HepG2 (cell line): ENCODE measurements around the gene TGM5. TPM values are rescaled to one million over a fixed set of nuclear protein-coding genes. Genes with fewer than 3 reads are reported as not detected.

ENCODE experiments used
- CBX1 ChIP-seq: IDR thresholded peaks from one replicate; pipeline ENCODE4 v1.6.1; 2016; ENCODE audit warnings: antibody characterized with exemption, low read depth
- CCDC6 ChIP-seq: sonication (generic); formaldehyde crosslinking; IDR thresholded peaks from 2 replicates; pipeline ENCODE4 v1.8.1; 2022; ENCODE audit warnings: mild to moderate bottlenecking, missing genetic modification reagents, moderate library complexity
- ERF ChIP-seq: IDR thresholded peaks from 2 replicates; pipeline ENCODE4 v1.6.1; 2018; ENCODE audit warnings: missing biosample characterization, missing genetic modification reagents
- KDM1A ChIP-seq: IDR thresholded peaks from 2 replicates; pipeline ENCODE4 v1.6.1; 2016; ENCODE audit warnings: missing compliant biosample characterization
- MAF1 ChIP-seq: sonication (generic); formaldehyde crosslinking; IDR thresholded peaks from 2 replicates; pipeline ENCODE4 v1.5.0; 2020; ENCODE audit warnings: missing genetic modification reagents, borderline replicate concordance
- NFKBIZ ChIP-seq: IDR thresholded peaks from 2 replicates; pipeline ENCODE4 v1.6.1; 2018; ENCODE audit warnings: missing genetic modification reagents, missing compliant biosample characterization
- PHF5A ChIP-seq: IDR thresholded peaks from one replicate; pipeline ENCODE4 v1.6.1; 2018; ENCODE audit warnings: low read depth, missing genetic modification reagents; ENCODE audit not compliant: unreplicated experiment
- PHF8 ChIP-seq: sonication (generic); formaldehyde crosslinking; IDR thresholded peaks from 2 replicates; pipeline ENCODE4 v1.5.0; 2020; ENCODE audit warnings: missing genetic modification reagents
- PLRG1 ChIP-seq: fragments of 450-650 bp; conservative IDR thresholded peaks from 2 replicates; pipeline ENCODE4 v1.6.1; 2016
- REL ChIP-seq: sonication (generic); formaldehyde crosslinking; conservative IDR thresholded peaks from 2 replicates; pipeline ENCODE4 v1.8.0; 2022; ENCODE audit warnings: mild to moderate bottlenecking, missing genetic modification reagents, moderate library complexity
- RFX5 ChIP-seq: IDR thresholded peaks from 2 replicates; pipeline ENCODE4 v1.6.1; 2011; ENCODE audit warnings: low read depth, low read length, improper control_type of control experiment
- SOX13 ChIP-seq, 3 experiments: fragments of 450-650 bp in 1 of 3; sonication (generic) in 1 of 3; formaldehyde crosslinking in 1 of 3; IDR thresholded peaks in 2 of 3; conservative IDR thresholded peaks in 1 of 3; 2 replicates each; pipeline versions ENCODE4 v1.5.0 to v1.6.1; 2016 to 2020; ENCODE audit warnings: antibody characterized with exemption in 1 of 3, mild to moderate bottlenecking in 1 of 3, missing compliant biosample characterization in 1 of 3, missing genetic modification reagents in 1 of 3, moderate library complexity in 1 of 3
- SP1 ChIP-seq, 2 experiments: fragments of 450-650 bp in 1 of 2; sonication (generic) in 1 of 2; formaldehyde crosslinking in 1 of 2; IDR thresholded peaks; 2 replicates each; pipeline versions ENCODE4 v1.4.0 to v1.6.1; 2016 to 2020; ENCODE audit warnings: missing genetic modification reagents in 1 of 2
- TGIF2 ChIP-seq: IDR thresholded peaks from 2 replicates; pipeline ENCODE4 v1.6.1; 2016; ENCODE audit warnings: control low read depth, missing compliant biosample characterization
- XBP1 ChIP-seq: sonication (generic); formaldehyde crosslinking; IDR thresholded peaks from 2 replicates; pipeline ENCODE4 v1.5.0; 2020; ENCODE audit warnings: missing genetic modification reagents
- ZBTB46 ChIP-seq: sonication (generic); formaldehyde crosslinking; IDR thresholded peaks from 2 replicates; pipeline ENCODE4 v1.4.0; 2020; ENCODE audit warnings: mild to moderate bottlenecking, missing genetic modification reagents, borderline replicate concordance
- ZFP1 ChIP-seq: IDR thresholded peaks from 2 replicates; pipeline ENCODE4 v1.6.1; 2016
- ZFP36L2 ChIP-seq: sonication (generic); formaldehyde crosslinking; IDR thresholded peaks from 2 replicates; pipeline ENCODE4 v1.4.0; 2020; ENCODE audit warnings: missing genetic modification reagents
- ZFP62 ChIP-seq: sonication (generic); formaldehyde crosslinking; IDR thresholded peaks from 2 replicates; pipeline ENCODE4 v1.4.0; 2020; ENCODE audit warnings: missing genetic modification reagents
- ZNF329 ChIP-seq: sonication (generic); formaldehyde crosslinking; IDR thresholded peaks from 2 replicates; pipeline ENCODE4 v1.9.0; 2021; ENCODE audit warnings: low read depth, mild to moderate bottlenecking, missing genetic modification reagents
- ZNF496 ChIP-seq: sonication (generic); formaldehyde crosslinking; IDR thresholded peaks from 2 replicates; pipeline ENCODE4 v1.8.1; 2023; ENCODE audit warnings: mild to moderate bottlenecking, moderate library complexity, missing genetic modification reagents; ENCODE audit not compliant: insufficient replicate concordance
- ZNF556 ChIP-seq: sonication (generic); formaldehyde crosslinking; IDR thresholded peaks from 2 replicates; pipeline ENCODE4 v1.4.0; 2020; ENCODE audit warnings: mild to moderate bottlenecking, missing genetic modification reagents, borderline replicate concordance
- ZNF615 ChIP-seq: sonication (generic); formaldehyde crosslinking; IDR thresholded peaks from 2 replicates; pipeline ENCODE4 v1.5.0; 2020; ENCODE audit warnings: mild to moderate bottlenecking, missing genetic modification reagents, borderline replicate concordance
- ZSCAN31 ChIP-seq: sonication (generic); formaldehyde crosslinking; IDR thresholded peaks from 2 replicates; pipeline ENCODE4 v1.5.0; 2020; ENCODE audit warnings: low read depth, mild to moderate bottlenecking, missing genetic modification reagents
- polyA plus RNA-seq, 8 experiments: library from polyadenylated mRNA; depleted of rRNA in 3 of 8; stranded (reverse) in 7 of 8; unstranded in 1 of 8; fragments of >200 nt; fragmentation: Illumina TruSeq in 4 of 8; extraction: Trizol in 4 of 8; gene quantifications; 2 replicates each; pipeline versions ENCODE4 v1.2.1 to v1.2.3, GENCODE V29; 2011 to 2016; ENCODE audit warnings: low read depth in 4 of 8, missing spikeins in 1 of 8, mixed read lengths in 1 of 8; ENCODE audit not compliant: insufficient read depth in 1 of 8
- total RNA-seq, 5 experiments: library from RNA; depleted of rRNA; stranded (reverse); fragments of >200 nt; fragmentation: Illumina TruSeq; extraction: Trizol; gene quantifications; 2 replicates each; pipeline ENCODE4 v1.2.3, GENCODE V29; 2016; ENCODE audit warnings: low read depth in 1 of 5
- TF ChIP-seq, protein P1 (sequence below): sonication (generic); formaldehyde crosslinking; IDR thresholded peaks from 2 replicates; pipeline ENCODE4 v1.5.1; 2020; ENCODE audit warnings: missing genetic modification reagents, mild to moderate bottlenecking, borderline replicate concordance
- TF ChIP-seq, protein P2 (sequence below): sonication (generic); formaldehyde crosslinking; IDR thresholded peaks from 2 replicates; pipeline ENCODE4 v1.8.1; 2023; ENCODE audit warnings: missing genetic modification reagents, mild to moderate bottlenecking, borderline replicate concordance
- TF ChIP-seq, protein P3 (sequence below): sonication (generic); formaldehyde crosslinking; IDR thresholded peaks from 2 replicates; pipeline ENCODE4 v1.9.0; 2021; ENCODE audit warnings: missing genetic modification reagents, borderline replicate concordance

The TGM5 gene
- total and polyA plus RNA-seq, 2 of the 13 experiments (the other 11 are each of a cell fraction or from before 2014, with no cell fraction given) = 0.18 to 0.65 TPM

DNA sequence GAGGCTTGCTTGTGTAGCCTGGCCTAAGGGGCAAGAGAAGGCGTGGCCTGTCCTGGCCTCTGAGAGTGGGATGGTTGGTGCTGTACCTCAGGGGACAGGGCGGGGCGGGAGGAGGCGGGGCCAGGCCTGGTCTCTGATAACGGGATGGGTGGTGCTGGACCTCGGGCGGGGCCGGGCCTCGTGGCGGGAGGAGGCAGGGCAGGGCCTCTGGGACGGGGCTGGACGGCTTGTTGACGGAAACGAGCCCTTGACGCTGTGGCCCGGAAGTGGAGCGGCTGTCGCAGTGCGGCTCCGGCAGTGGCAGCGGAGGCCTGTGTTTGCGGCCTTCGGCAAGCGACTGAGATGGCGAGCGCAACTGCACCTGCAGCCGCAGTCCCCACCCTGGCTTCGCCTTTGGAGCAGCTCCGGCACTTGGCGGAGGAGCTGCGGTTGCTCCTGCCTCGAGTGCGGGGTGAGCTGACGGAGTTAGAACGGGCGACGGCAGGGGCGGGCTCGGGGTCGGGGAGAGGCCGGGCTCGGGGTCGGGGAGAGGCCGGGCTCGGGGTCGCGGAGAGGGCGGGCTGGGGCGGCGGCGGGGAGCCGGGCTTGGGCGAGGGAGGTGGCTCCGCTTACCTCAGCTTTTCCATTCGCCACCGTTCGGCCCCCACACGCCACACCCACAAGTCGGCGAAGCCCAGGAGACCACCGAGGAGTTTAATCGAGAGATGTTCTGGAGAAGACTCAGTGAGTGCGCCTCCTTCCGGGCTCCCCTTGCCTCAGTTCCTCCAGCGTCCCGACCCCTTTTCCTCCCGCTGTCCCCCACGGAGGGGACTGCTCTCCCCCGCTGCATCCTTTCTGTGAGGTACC is 81.3 kb downstream of the TGM5 start, which contains the start of gene CCNDBP1 (continued):
- TF ChIP-seq, protein P1, sequence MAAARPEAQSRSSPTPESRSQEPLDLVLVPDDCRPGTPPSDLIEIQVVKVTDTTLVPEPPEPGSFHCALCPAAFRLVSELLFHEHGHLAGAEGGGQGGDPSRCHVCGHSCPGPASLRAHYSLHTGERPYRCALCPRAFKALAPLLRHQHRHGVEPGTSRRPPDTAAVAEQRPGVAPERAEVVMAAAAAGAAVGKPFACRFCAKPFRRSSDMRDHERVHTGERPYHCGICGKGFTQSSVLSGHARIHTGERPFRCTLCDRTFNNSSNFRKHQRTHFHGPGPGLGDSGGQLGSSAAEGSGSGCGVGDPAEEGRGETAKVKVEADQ (CRISPR knock-in tag) = no peak
- no peak for TF ChIP-seq PLRG1
- TF ChIP-seq, protein P2, sequence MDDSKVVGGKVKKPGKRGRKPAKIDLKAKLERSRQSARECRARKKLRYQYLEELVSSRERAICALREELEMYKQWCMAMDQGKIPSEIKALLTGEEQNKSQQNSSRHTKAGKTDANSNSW = no peak; the same call in 1 of the 2 replicates
- TF ChIP-seq PHF5A (CRISPR knock-in tag) = no peak
- no peak for TF ChIP-seq ZFP36L2
- 0 out of 2 replicates have a peak, but pooled peaks have one; percentile 33 for TF ChIP-seq MAF1
- 0 out of 2 replicates have a peak, but pooled peaks have one; percentile 35 for TF ChIP-seq REL (CRISPR knock-in tag)
- no peak for TF ChIP-seq SOX13 (IDR thresholded peaks at IDR 0.05)
- peak in 1 of 2 experiments; percentile 64; a peak in 2 of 4 replicates for TF ChIP-seq SOX13 (CRISPR knock-in tag; conservative IDR thresholded peaks at IDR 0.05 in 1 of 2, IDR thresholded peaks at IDR 0.05 in 1 of 2)
- peak; percentile 85 for TF ChIP-seq ZSCAN31 (CRISPR knock-in tag)
- no peak; the same call in 1 of the 2 replicates for TF ChIP-seq CCDC6 (CRISPR knock-in tag)
- TF ChIP-seq ZNF329 (CRISPR knock-in tag) = 0 out of 2 replicates have a peak, but pooled peaks have one; percentile 63
- TF ChIP-seq ERF (CRISPR knock-in tag) = peak; percentile 79; the same call in 1 of the 2 replicates
- TF ChIP-seq, protein P3, sequence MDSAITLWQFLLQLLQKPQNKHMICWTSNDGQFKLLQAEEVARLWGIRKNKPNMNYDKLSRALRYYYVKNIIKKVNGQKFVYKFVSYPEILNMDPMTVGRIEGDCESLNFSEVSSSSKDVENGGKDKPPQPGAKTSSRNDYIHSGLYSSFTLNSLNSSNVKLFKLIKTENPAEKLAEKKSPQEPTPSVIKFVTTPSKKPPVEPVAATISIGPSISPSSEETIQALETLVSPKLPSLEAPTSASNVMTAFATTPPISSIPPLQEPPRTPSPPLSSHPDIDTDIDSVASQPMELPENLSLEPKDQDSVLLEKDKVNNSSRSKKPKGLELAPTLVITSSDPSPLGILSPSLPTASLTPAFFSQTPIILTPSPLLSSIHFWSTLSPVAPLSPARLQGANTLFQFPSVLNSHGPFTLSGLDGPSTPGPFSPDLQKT (CRISPR knock-in tag) = no peak
- no peak for TF ChIP-seq ZFP62 (CRISPR knock-in tag)
- TF ChIP-seq ZNF556 (CRISPR knock-in tag) = peak; percentile 73
- no peak for TF ChIP-seq NFKBIZ (CRISPR knock-in tag)
- no peak for TF ChIP-seq ZBTB46 (CRISPR knock-in tag)
- TF ChIP-seq ZNF615 = no peak
- TF ChIP-seq ZFP1 (CRISPR knock-in tag) = no peak
- TF ChIP-seq TGIF2 (CRISPR knock-in tag) = no peak
- TF ChIP-seq CBX1 = peak; percentile 63
- no peak for TF ChIP-seq ZNF496 (CRISPR knock-in tag)
- no peak for TF ChIP-seq XBP1
- no peak for TF ChIP-seq RFX5
- no peak for TF ChIP-seq SP1 (IDR thresholded peaks at IDR 0.05)
- TF ChIP-seq SP1 (CRISPR knock-in tag; IDR thresholded peaks at IDR 0.05) = peak; percentile 78
- TF ChIP-seq KDM1A (CRISPR knock-in tag) = no peak
- TF ChIP-seq PHF8 (CRISPR knock-in tag) = peak; percentile 96
